ENCODE measurements around the gene TIPARP.
"Not testable (repeated sequence)": the region's sequence is repeated elsewhere in the genome, so short reads cannot be mapped to it uniquely, and the experiment has no call there.

The TIPARP gene

GRCh38 chr3:156737049-156737448, 62.7 kb downstream of the TIPARP start:
- in situ Hi-C loops (cut with MboI; ENCODE audit: low sequenced_read_pairs) = not testable (repeated sequence)

DNA sequence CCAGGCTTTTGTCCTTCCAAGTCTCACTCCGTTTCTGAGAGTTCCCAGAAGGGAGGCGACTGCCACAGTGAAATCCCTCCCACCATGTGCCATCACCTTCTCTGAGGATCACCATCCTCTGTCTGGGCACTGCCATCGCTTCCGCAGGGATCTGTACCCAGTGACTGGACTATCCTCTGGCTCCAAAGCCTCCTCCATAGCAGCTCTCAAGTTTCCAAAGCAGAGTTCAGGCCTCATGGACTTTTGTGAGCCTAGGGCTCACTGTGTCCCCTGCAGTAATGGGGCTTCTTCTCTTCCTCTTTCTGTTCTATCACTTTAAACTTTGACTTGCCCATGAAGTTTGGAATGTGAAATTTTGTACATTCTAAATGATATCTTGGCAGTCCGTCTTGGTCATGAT, 63.9 kb downstream of the TIPARP start:
- in situ Hi-C loops (cut with MboI; ENCODE audit: low sequenced_read_pairs) = no loop called here

- in situ Hi-C loops (cut with MboI; ENCODE audit: low sequenced_read_pairs) = no loop called here
Observed at GRCh38 chr3:156739976-156740375, 65.6 kb downstream of the TIPARP start.

GRCh38 chr3:156740581-156740980, 66.2 kb downstream of the TIPARP start:
- in situ Hi-C loops (cut with MboI; ENCODE audit: low sequenced_read_pairs) = not testable (repeated sequence)

DNA sequence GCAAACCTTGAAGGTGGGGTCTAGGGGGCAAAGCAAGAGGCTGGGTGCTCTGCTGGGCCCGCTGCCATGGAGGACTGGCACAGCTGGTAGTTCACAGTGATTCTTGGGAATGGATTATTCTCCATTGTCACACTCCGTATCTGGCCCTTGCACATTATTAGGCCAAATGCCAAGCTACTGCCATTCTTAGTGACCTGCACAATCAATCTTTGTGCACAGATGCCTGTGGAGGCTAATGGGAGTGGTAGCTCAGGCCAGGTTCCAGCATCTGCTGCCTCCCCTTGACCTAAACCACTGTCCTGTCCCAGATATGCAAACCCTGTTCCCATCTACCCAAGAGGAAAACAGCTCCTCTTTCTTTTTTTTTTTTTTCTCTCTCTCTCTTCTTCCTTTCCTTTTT, 67.5 kb downstream of the TIPARP start:
- in situ Hi-C loops (cut with MboI; ENCODE audit: low sequenced_read_pairs) = no loop called here

GRCh38 chr3:156742401-156742800, 68.0 kb downstream of the TIPARP start:
- in situ Hi-C loops (cut with MboI; ENCODE audit: low sequenced_read_pairs) = no loop called here

- in situ Hi-C loops (cut with MboI; ENCODE audit: low sequenced_read_pairs) = no loop called here
Observed at GRCh38 chr3:156743859-156744258, 69.5 kb downstream of the TIPARP start.

DNA sequence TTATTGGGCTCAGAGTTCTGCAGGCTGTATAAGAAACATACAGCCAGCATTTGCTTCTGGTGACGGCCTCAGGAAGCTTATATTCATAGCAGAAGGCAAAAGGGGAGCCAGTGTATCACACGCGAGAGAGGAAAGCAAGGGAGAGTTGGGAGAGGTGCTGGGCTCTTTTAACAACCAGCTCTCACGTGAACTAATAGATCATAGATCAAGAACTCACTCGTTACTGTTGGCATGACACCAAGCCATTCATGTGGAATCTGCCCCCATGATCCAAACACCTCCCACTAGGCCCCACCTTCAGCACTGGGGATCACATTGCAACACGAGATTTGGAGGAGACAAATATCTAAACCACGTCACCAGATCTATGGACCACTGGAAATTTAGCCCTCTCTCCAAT, 70.2 kb downstream of the TIPARP start:
- in situ Hi-C loops (cut with MboI; ENCODE audit: low sequenced_read_pairs) = no loop called here

- in situ Hi-C loops (cut with MboI; ENCODE audit: low sequenced_read_pairs) = no loop called here
Observed at GRCh38 chr3:156745766-156746165, 71.4 kb downstream of the TIPARP start.

DNA sequence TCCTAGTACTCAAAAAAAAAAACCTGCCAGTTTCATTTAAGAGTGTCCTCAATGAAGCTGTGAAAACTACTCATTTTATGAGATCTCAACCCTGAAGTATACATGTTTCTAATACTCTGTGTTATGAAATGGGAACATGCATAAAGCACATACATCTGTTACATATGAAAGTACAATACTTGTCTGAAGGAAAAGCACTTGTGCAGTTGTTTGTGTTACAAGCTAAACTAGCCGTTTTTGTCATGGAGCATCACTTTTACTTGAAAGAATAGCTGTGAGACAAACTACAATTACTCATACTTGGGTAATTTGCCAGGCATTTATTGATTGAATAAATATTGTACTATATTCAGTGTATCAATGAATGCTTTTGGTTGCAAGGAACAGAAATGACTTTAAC, 72.7 kb downstream of the TIPARP start:
- in situ Hi-C loops (cut with MboI; ENCODE audit: low sequenced_read_pairs) = no loop called here

GRCh38 chr3:156749244-156749643, 74.9 kb downstream of the TIPARP start:
- in situ Hi-C loops (cut with MboI; ENCODE audit: low sequenced_read_pairs) = no loop called here

DNA sequence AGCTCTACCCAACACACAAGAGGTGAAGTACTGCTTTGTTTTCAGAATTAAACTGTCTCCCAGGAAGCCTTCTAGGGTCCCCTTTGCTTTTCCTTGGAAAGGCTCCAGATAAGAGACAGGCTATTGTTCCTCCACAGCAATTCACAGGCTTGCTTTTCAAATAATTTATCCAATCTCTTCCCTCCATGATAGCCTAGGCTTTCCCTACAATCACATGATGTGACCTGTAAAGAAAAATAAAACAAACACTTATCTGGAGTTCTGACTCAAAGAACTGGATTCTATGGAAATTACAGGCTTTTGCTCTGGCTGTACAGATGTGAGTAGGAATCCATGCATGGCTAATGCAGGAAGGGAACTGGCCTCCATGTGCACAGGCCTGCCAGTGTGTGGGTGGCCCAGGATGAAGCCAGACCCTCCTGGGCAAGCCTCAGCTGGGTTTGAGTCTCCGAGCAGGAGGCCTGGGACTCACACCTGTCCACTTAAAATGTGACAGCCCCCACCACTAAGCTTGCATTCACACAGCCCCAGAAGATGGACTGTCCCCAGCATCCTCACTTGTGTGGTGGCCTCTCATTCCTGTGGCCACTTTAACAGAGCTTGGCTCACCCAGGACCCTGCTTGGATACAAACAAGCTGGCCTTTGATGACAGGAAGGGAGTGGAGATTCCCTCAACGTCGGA, 75.9 kb downstream of the TIPARP start:
- in situ Hi-C loops (cut with MboI; ENCODE audit: low sequenced_read_pairs) = no loop called here

GRCh38 chr3:156750874-156751245, 76.5 kb downstream of the TIPARP start:
- in situ Hi-C loops (cut with MboI; ENCODE audit: low sequenced_read_pairs) = no loop called here

- in situ Hi-C loops (cut with MboI; ENCODE audit: low sequenced_read_pairs) = no loop called here
Observed at GRCh38 chr3:156751461-156752025, 77.2 kb downstream of the TIPARP start.

All from hTERT RPE-1 (cell line).